HEK293T (cell line): ENCODE results near the gene ZNF76.

Experiments used
- CTCF ChIA-PET: fragments of 350-600 bp; formaldehyde crosslinking; extraction: SDS; loops from one replicate; lab custom pipeline; 2021; ENCODE audit warnings: antibody characterized with exemption, inconsistent platforms; lab: Yijun Ruan, JAX
- POLR2A ChIA-PET: fragments of 350-600 bp; formaldehyde crosslinking; extraction: SDS; loops from one replicate; lab custom pipeline; 2020; ENCODE audit warnings: antibody characterized with exemption, inconsistent platforms; lab: Yijun Ruan, JAX
- DNase-seq: peaks from one replicate; pipeline ENCODE4 v3.0.0; 2012; ENCODE audit warnings: mixed read lengths; ENCODE audit errors: extremely low spot score
- ARNT ChIP-seq: fragments of 450-650 bp; IDR thresholded peaks from 2 replicates; pipeline ENCODE4 v1.6.1; 2017; ENCODE audit warnings: mild to moderate bottlenecking
- BHLHE40 ChIP-seq: fragments of 450-650 bp; IDR thresholded peaks from 2 replicates; pipeline ENCODE4 v1.6.1; 2016; ENCODE audit warnings: mild to moderate bottlenecking, moderate library complexity, borderline replicate concordance
- CTBP1 ChIP-seq: fragments of 450-650 bp; IDR thresholded peaks from 2 replicates; pipeline ENCODE4 v1.6.1; 2016; ENCODE audit warnings: borderline replicate concordance
- ELF4 ChIP-seq: fragments of 450-650 bp; IDR thresholded peaks from 2 replicates; pipeline ENCODE4 v1.6.1; 2017; ENCODE audit warnings: antibody characterized with exemption
- FOXA1 ChIP-seq: fragments of 450-650 bp; IDR thresholded peaks from 2 replicates; pipeline ENCODE4 v1.6.1; 2016; ENCODE audit warnings: mild to moderate bottlenecking
- FOXK2 ChIP-seq: fragments of 450-650 bp; IDR thresholded peaks from 2 replicates; pipeline ENCODE4 v1.6.1; 2016; ENCODE audit warnings: mild to moderate bottlenecking
- FOXM1 ChIP-seq: fragments of 450-650 bp; IDR thresholded peaks from 2 replicates; pipeline ENCODE4 v1.6.1; 2017; ENCODE audit warnings: mild to moderate bottlenecking, borderline replicate concordance
- HDGF ChIP-seq: fragments of 450-650 bp; IDR thresholded peaks from 2 replicates; pipeline ENCODE4 v1.6.1; 2017; ENCODE audit warnings: antibody characterized with exemption, borderline replicate concordance
- L3MBTL2 ChIP-seq: fragments of 450-650 bp; conservative IDR thresholded peaks from 2 replicates; pipeline ENCODE4 v1.6.1; 2016; ENCODE audit warnings: mild to moderate bottlenecking
- LEF1 ChIP-seq: fragments of 450-650 bp; IDR thresholded peaks from 2 replicates; pipeline ENCODE4 v1.6.1; 2017; ENCODE audit warnings: mild to moderate bottlenecking, borderline replicate concordance
- NFRKB ChIP-seq: fragments of 450-650 bp; IDR thresholded peaks from 2 replicates; pipeline ENCODE4 v1.6.1; 2016; ENCODE audit warnings: mild to moderate bottlenecking, moderate library complexity
- SP1 ChIP-seq: fragments of 450-650 bp; IDR thresholded peaks from 2 replicates; pipeline ENCODE4 v1.6.1; 2017
- SUZ12 ChIP-seq: fragments of 450-650 bp; IDR thresholded peaks from 2 replicates; pipeline ENCODE4 v1.6.1; 2016; ENCODE audit warnings: mild to moderate bottlenecking
- TARDBP ChIP-seq: fragments of 450-650 bp; IDR thresholded peaks from 2 replicates; pipeline ENCODE4 v1.6.1; 2016
- ZNF384 ChIP-seq: fragments of 450-650 bp; IDR thresholded peaks from 2 replicates; pipeline ENCODE4 v1.6.1; 2016
- TF ChIP-seq, protein P1 (sequence below): fragments of 450-650 bp; IDR thresholded peaks from 2 replicates; pipeline ENCODE4 v1.6.1; 2016

The ZNF76 gene

DNA sequence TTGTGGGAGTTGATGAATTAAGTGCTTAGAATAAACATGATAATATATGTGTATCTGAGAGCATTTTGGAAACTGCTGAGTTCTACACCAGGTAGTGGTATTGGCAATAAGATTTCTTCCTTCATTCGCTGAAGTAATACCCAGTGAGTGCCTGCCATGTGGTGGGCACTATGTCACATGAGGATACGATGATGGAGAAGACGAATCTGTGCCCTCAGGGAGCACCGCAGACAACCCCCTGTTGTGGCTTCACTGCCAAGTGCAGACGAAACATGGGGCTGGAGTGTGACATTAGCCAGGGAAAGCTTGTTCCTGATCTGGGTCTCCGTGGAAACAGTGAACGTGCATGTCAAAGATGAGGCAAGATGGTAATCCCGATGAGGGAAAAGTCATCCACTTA is 7.9 kb downstream of the ZNF76 start:
- DNase-seq = no peak
- TF ChIP-seq HDGF (no peak), FOXK2 (no peak), NFRKB (no peak), L3MBTL2 (no peak), ELF4 (no peak), LEF1 (no peak), FOXA1 (no peak), ARNT (no peak), CTBP1 (no peak), SUZ12 (no peak), SP1 (no peak), ZNF384 (no peak), BHLHE40 (no peak), FOXM1 (no peak), TARDBP (no peak)
- TF ChIP-seq, protein P1, sequence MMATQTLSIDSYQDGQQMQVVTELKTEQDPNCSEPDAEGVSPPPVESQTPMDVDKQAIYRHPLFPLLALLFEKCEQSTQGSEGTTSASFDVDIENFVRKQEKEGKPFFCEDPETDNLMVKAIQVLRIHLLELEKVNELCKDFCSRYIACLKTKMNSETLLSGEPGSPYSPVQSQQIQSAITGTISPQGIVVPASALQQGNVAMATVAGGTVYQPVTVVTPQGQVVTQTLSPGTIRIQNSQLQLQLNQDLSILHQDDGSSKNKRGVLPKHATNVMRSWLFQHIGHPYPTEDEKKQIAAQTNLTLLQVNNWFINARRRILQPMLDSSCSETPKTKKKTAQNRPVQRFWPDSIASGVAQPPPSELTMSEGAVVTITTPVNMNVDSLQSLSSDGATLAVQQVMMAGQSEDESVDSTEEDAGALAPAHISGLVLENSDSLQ = no peak
- ChIA-PET POLR2A (interaction anchor here (1.0 to 1.6 kb wide), 2 partner anchors 8 to 20 kb away, joined by 4 to 6 read pairs; partner anchors contain the start of gene ZNF76), CTCF (interaction anchor here (0.8 kb wide), 1 partner anchor 28 kb away, joined by 3 read pairs; no protein-coding TSS in a partner anchor)

DNA sequence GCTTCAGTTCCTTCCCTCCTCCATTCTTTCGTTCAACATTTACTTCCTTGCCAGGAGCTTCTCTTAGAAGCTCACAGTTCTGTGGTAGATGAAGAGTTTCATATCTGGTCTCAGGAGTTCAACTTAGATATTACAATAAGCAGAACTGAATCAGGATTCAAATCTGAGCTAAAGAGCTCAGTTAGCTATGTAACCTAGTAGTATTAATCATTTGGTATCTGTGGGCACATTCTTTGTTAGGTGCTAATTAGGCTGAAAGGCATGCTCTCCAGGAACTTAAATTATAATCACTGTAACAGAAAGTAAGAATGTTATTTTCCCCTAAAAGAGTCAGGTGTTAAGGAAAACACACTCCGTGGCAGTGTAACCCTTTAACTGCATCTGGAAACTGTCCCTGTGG is 8.4 kb downstream of the ZNF76 start:
- ChIA-PET POLR2A (interaction anchor here (1.0 to 1.6 kb wide), 2 partner anchors 9 to 19 kb away, joined by 4 to 6 read pairs; partner anchors contain the start of gene ZNF76), CTCF (interaction anchor here (0.6 to 0.8 kb wide), 2 partner anchors 28 to 37 kb away, joined by 3 to 5 read pairs; no protein-coding TSS in a partner anchor)
- no peak for DNase-seq
- TF ChIP-seq BHLHE40 (no peak), CTBP1 (no peak), ELF4 (no peak), TARDBP (no peak), SP1 (no peak), ARNT (no peak), FOXA1 (no peak), NFRKB (no peak)

DNA sequence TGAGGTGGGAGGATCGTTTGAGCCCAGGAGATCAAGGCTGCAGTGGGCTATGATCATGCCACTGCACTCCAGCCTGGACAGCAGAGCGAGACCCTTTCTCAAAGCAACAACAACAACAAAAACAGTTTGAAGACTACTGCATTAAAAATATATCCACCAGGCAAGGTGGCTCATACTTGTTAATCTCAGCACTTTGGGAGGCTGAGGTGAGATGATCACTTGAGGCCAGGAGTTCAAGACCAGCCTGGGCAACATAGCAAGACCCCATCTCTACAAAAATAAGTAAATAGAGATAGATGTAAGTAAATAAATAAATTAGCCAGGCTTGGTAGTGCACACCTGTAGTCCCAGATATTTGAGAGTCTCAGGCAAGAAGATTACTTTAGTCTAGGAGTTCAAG is 12.5 kb downstream of the ZNF76 start:
- DNase-seq = no peak
- ChIA-PET POLR2A (no interaction called here), CTCF (no interaction called here)
- no peak for TF ChIP-seq SP1
- no peak for TF ChIP-seq FOXK2
- TF ChIP-seq ZNF384 = no peak
- no peak for TF ChIP-seq FOXA1
- no peak for TF ChIP-seq SUZ12
- TF ChIP-seq FOXM1 = no peak
- TF ChIP-seq NFRKB = no peak
- TF ChIP-seq, protein P1 = no peak
- TF ChIP-seq LEF1 = no peak

DNA sequence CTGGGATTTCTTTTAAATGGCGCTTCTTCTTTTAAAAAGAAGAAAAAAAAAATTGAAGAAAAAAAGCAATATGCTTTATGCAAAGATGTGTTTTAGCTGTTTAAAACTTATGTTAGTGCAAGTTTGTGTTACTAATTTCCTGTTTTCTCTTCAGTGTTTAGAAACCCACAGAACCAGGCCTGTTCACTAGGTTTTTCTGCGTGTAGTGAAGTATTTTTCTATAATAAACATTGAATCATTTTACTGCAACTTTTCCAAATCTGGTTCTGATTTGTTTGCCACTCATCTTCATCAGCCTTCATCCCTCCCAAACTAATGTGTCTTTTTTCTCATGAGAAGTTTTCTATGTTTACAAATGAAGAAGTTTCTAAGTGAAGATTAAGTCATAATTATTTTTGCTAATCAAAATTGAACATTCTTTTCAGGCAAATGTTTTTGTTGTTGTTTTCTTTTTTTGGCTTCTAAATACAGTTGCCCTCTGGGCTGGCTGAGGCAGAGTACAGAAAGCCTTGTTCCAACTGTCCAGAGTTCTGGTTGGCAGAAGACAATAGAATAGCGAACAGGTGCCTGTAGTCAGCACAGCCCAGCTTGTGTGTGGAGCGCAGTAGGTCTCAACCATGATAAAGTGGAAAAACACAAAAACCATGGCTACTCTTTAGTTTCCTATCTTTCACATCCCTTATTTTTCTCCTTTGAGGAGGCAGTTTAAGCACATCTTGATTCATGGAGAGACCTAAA is 14.5 kb downstream of the ZNF76 start:
- TF ChIP-seq SP1 = no peak
- TF ChIP-seq CTBP1 = no peak
- no peak for TF ChIP-seq L3MBTL2
- TF ChIP-seq, protein P1 = no peak
- TF ChIP-seq ARNT = no peak
- TF ChIP-seq ZNF384 = no peak
- no peak for TF ChIP-seq FOXA1
- DNase-seq = no peak
- ChIA-PET POLR2A (no interaction called here), CTCF (interaction anchor here (0.6 kb wide), 1 partner anchor 34 kb away, joined by 3 read pairs; no protein-coding TSS in a partner anchor)

DNA sequence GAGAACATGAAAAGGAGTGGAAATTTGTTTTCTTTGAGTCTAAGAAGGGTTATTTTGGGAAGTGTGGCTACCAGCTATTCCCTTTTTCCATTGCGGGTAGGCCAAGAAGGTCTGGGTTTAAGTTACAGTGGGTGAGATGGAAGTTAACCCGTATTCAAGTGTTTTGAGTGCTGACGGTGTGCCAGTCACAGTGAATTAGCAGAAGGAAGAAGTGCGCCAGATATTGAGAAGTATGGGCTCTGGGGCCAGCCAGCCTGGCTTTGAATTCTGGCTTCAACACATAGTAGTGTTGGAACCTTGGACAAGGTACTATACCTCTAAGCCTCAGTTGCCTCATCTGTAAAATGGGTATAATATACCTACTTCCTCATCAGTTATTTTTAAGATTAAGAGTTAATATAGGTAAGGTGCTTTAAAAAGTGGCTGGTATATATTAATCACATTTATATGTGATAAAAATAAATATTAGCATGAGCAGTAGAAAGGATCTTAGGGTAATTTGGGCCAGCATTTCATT is 16.3 kb downstream of the ZNF76 start:
- POLR2A ChIA-PET = no interaction called here
- DNase-seq = no peak
- CTCF ChIA-PET = no interaction called here
- no peak for TF ChIP-seq FOXA1
- no peak for TF ChIP-seq HDGF
- TF ChIP-seq TARDBP = no peak
- no peak for TF ChIP-seq SUZ12
- TF ChIP-seq LEF1 = no peak
- no peak for TF ChIP-seq NFRKB
- no peak for TF ChIP-seq ZNF384

DNA sequence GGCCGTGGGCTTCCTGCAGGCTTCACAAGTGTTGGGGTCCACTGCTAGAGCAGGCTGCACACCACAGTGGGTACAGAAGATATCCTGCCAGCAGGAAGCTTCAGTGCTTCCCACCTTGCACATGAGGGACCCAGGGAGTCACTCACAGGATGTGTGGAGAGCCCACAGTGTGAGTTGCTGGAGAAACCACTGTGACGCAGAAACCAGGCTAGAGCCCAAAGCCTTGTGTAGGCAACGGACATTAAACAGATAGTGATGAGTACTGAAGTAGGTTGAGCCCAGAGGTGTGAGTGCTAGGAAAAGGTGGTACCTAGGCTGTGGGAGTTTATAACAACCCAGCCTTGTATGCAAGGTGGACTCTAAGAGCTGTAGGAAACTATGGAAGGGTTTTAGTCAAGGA is 19.2 kb downstream of the ZNF76 start:
- ChIA-PET POLR2A (no interaction called here), CTCF (no interaction called here)
- DNase-seq = no peak
- TF ChIP-seq FOXM1 = no peak
- no peak for TF ChIP-seq L3MBTL2
- no peak for TF ChIP-seq FOXA1
- no peak for TF ChIP-seq FOXK2
- TF ChIP-seq NFRKB = no peak
- TF ChIP-seq CTBP1 = no peak
- TF ChIP-seq ELF4 = no peak
- TF ChIP-seq SUZ12 = no peak
- TF ChIP-seq TARDBP = no peak
- TF ChIP-seq, protein P1 = no peak
- TF ChIP-seq ZNF384 = no peak
